22Rv1 (cell line): Measurements from ENCODE around the gene GNA15.
"Not testable (repeated sequence)": the region's sequence is repeated elsewhere in the genome, so short reads cannot be mapped to it uniquely, and the experiment has no call there.

Experiments
- H3K27ac ChIP-seq: fragments of 450-650 bp; 2 replicates; pipeline ENCODE4 v1.5.1; 2017
- ZFX ChIP-seq: fragments of 450-650 bp; IDR thresholded peaks from 2 replicates; pipeline ENCODE4 v1.6.1; 2017; ENCODE audit warnings: antibody characterized with exemption, borderline replicate concordance
- TF ChIP-seq, protein P1 (sequence below): fragments of 450-650 bp; IDR thresholded peaks from 2 replicates; pipeline ENCODE4 v1.5.1; 2017; ENCODE audit warnings: mild to moderate bottlenecking

Gene GNA15

DNA sequence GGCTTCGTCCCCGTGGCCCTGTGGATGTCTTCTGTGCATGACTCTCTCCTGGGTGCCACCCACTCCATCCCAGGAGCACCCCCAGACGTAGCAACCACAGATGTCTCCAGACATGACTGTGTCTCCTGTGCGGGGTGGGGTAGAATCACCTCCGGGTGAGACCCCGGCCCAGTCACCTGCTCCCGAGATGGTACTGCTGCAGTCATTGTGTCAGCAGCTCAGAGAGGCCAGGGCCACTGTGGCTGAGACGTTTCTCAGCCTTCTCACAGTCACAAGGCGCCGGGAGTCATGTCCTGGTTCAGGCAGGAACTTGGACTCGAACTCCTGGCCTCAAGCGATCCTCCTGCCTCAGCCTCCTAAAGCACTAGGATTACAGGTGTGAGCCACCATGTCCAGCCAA is 66.5 kb downstream of the GNA15 start:
- no peak overlapping the region for H3K27ac ChIP-seq
- TF ChIP-seq ZFX, result no peak
- TF ChIP-seq, protein P1, sequence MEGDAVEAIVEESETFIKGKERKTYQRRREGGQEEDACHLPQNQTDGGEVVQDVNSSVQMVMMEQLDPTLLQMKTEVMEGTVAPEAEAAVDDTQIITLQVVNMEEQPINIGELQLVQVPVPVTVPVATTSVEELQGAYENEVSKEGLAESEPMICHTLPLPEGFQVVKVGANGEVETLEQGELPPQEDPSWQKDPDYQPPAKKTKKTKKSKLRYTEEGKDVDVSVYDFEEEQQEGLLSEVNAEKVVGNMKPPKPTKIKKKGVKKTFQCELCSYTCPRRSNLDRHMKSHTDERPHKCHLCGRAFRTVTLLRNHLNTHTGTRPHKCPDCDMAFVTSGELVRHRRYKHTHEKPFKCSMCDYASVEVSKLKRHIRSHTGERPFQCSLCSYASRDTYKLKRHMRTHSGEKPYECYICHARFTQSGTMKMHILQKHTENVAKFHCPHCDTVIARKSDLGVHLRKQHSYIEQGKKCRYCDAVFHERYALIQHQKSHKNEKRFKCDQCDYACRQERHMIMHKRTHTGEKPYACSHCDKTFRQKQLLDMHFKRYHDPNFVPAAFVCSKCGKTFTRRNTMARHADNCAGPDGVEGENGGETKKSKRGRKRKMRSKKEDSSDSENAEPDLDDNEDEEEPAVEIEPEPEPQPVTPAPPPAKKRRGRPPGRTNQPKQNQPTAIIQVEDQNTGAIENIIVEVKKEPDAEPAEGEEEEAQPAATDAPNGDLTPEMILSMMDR, result no peak

DNA sequence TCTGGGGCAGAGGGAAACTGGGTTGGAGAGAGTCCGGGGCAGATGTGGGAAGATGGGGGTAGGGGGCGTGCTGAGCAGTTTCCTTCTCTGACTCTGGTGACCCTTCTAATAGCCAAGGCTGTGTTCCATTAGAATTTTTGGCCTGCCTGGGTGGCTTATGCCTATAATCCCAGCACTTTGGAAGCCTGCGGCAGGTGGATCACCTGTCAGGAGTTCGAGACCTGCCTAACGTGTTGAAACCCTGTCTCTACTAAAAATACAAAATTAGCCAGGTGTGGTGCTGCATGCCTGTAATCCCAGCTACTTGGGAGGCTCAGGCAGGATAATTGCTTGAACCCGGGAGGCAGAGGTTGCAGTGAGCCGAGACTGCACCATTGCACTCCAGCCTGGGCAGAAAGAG is 67.1 kb downstream of the GNA15 start:
- H3K27ac ChIP-seq, result not testable (repeated sequence)

DNA sequence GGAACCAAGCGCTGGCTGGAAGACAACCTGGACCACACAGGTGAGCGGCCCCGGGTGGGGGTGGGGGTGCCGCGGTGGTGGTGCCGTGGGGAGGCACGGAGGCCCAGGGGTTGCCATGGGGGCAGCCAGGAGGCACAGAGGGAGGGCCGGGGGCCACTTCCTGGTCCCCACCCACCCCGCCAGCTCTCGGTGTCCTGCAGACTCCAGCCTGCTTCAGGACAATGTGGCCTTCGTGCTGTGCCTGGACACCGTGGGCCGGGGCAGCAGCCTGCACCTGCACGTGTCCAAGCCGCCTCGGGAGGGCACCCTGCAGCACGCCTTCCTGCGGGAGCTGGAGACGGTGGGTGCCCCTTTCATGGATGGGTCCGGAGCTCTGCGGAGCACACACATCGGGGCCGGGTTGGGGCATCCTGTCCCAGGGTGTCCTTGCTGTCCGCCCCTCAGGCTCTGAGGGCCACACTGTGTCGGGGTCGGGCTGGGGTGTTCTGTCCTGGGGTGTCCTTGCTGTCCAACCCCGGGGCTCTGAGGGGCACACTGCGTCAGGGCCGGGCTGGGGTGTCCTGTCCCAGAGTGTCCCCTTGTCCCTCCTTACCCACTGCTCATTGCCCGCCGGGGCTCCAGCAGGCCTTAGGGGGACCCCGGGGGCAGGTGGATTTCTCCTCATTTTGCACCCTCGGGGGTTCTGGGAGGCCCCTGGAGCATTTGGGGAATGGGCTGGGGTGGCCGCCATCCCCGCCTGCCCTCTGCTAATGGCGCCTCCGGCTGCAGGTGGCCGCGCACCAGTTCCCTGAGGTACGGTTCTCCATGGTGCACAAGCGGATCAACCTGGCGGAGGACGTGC is 68.2 kb downstream of the GNA15 start:
- TF ChIP-seq ZFX, result no peak
- TF ChIP-seq, protein P1, result no peak
- no peak overlapping the region for H3K27ac ChIP-seq

DNA sequence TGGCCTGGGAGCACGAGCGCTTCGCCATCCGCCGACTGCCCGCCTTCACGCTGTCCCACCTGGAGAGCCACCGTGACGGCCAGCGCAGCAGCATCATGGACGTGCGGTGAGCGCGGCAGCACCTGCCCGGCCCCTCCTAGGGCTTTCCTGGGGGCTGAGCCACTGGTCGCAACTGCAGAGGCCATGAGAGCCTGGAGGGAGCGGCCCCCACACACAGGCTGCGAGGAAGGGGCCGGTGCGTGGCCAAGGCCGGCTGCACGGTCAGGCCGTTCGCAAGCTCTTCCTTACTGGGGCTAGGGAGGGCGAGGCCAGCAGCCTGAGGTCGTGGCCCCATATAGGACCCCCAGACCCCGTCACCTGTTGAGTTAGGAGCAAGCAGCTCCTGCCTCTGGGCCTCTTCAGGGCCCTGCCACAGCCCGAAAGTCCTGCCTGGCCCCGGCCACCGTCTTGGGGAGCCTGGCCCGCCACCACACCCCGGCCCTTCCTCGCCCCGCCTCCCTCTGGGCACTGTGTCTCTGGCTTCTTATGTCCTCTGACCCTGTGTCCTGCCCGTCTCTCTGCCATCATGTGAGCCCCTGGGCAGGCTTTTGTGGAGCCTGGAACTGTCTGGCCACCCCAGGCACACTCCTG is 68.9 kb downstream of the GNA15 start:
- TF ChIP-seq, protein P1, result no peak
- no peak for TF ChIP-seq ZFX
- H3K27ac ChIP-seq, result no peak overlapping the region

DNA sequence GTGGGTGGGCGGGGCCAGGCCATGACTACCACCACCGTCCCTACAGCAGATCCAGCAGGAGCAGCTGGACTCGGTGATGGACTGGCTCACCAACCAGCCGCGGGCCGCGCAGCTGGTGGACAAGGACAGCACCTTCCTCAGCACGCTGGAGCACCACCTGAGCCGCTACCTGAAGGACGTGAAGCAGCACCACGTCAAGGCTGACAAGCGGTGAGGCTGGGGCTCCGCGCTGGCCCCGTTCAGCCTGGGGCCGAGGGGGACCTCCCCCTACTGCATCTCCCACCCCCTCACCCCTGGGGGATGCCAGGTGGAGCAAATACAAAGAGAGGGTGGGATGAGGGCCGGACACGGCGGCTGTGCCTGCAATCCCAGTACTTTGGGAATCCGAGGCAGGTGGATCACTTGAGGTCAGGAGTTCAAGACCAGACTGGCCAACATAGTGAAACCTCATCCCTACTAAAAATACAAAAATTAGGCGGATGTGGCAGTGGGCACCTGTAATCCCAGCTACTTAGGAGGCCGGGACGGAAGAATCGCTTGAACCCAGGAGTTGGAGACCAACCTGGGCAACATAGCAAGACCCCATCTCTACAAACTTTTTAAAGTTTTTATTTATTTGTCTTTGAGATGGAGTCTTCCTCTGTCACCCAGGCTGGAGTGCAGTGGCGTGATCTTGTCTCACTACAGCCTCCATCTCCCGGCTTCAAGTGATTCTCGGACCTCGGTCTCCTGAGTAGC is 70.6 kb downstream of the GNA15 start:
- no peak overlapping the region for H3K27ac ChIP-seq
- TF ChIP-seq ZFX, result no peak
- TF ChIP-seq, protein P1, result no peak

DNA sequence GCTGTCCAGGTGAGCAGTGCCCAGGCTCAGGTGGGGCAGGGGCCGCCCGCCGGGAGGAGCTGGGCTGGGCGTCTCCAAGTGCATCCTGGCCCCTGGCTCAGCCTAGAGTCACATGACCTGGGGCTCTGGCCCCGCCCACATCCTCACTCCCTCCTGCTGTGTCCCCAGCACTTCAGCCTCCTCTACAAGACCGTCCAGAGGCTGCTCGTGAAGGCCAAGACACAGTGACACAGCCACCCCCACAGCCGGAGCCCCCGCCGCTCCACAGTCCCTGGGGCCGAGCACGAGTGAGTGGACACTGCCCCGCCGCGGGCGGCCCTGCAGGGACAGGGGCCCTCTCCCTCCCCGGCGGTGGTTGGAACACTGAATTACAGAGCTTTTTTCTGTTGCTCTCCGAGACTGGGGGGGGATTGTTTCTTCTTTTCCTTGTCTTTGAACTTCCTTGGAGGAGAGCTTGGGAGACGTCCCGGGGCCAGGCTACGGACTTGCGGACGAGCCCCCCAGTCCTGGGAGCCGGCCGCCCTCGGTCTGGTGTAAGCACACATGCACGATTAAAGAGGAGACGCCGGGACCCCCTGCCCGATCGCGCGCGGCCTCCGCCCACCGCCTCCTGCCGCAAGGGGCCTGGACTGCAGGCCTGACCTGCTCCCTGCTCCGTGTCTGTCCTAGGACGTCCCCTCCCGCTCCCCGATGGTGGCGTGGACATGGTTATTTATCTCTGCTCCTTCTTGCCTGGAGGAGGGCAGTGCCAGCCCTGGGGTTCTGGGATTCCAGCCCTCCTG is 71.8 kb downstream of the GNA15 start:
- H3K27ac ChIP-seq, result no peak overlapping the region
- no peak for TF ChIP-seq ZFX
- TF ChIP-seq, protein P1, result no peak
